GM19328 (cell line): ENCODE data around the gene XPOT.

Experiments used
- ATAC-seq: cut with Tn5 transposase; IDR thresholded peaks from one replicate; pipeline ENCODE4 v1.9.1; 2021; ENCODE audit warnings: mild to moderate bottlenecking, moderate library complexity; ENCODE audit not compliant: unreplicated experiment

XPOT gene

GRCh38 chr12:64461634-64462414, 57.6 kb downstream of the XPOT start:
- ATAC-seq = no peak

GRCh38 chr12:64466178-64466577, 62.0 kb downstream of the XPOT start:
- ATAC-seq = no peak

GRCh38 chr12:64468966-64469365, 64.8 kb downstream of the XPOT start:
- no peak for ATAC-seq

- no peak for ATAC-seq
Measured at GRCh38 chr12:64469455-64470142, 65.4 kb downstream of the XPOT start.

GRCh38 chr12:64470495-64470894, 66.3 kb downstream of the XPOT start:
- ATAC-seq = no peak

GRCh38 chr12:64473176-64473575, 69.0 kb downstream of the XPOT start:
- no peak for ATAC-seq

- no peak for ATAC-seq
Measured at GRCh38 chr12:64475518-64475917, 71.3 kb downstream of the XPOT start.

- ATAC-seq = no peak
Measured at GRCh38 chr12:64476844-64477243, 72.7 kb downstream of the XPOT start.

- ATAC-seq = no peak
Measured at GRCh38 chr12:64478661-64479060, 74.5 kb downstream of the XPOT start.

GRCh38 chr12:64480148-64480547, 76.0 kb downstream of the XPOT start:
- ATAC-seq = no peak

GRCh38 chr12:64486657-64487056, 82.5 kb downstream of the XPOT start:
- no peak for ATAC-seq

- no peak for ATAC-seq
Measured at GRCh38 chr12:64491718-64492117, 87.5 kb downstream of the XPOT start.

GRCh38 chr12:64493513-64493912, 89.3 kb downstream of the XPOT start:
- ATAC-seq = no peak

GRCh38 chr12:64494998-64495729, 91.0 kb downstream of the XPOT start:
- ATAC-seq = no peak

- ATAC-seq = no peak
Measured at GRCh38 chr12:64496839-64497400, 92.7 kb downstream of the XPOT start.

- no peak for ATAC-seq
Measured at GRCh38 chr12:64497484-64497883, 93.3 kb downstream of the XPOT start.

GRCh38 chr12:64497903-64498302, 93.7 kb downstream of the XPOT start:
- ATAC-seq = no peak

GRCh38 chr12:64500394-64500793, 96.2 kb downstream of the XPOT start:
- ATAC-seq = no peak
